ENCODE measurements around the gene ENDOV. TPM values are rescaled to one million over a fixed set of nuclear protein-coding genes. Genes with fewer than 3 reads are reported as not detected.
A peak's percentile ranks its signal among the peaks of the same experiment; 100 is the strongest.

Gene ENDOV
- total RNA-seq, 2 experiments from 2014 or later = 14.2 to 16.2 TPM

DNA sequence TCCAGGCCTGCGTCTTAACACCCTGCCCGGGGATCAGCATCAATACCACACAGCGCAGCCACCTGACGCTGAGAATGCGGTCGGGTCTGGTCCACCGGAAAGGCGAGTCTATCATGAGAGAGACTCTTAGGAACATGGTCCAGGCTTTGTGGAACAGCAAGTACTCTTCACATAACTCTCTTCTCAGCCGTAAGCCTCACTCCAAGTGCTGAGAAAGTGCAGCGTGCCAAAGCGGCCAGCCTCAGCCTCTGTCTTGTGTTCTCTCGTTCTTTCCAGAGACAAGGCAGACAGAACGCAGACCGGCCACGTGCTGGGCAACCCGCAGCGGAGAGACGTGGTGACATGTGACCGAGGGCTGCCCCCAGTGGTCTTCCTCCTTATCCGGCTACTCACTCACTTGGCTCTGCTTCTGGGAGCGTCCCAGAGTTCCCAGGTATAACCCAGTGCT is 34.4 kb upstream of the ENDOV start:
- H3K27ac Mint-ChIP-seq = peak overlapping the region; percentile 6
- peaks cover 13% of the 10 kb centered on the region for H3K4me1 Mint-ChIP-seq
- POLR2A ChIA-PET = no interaction called here
- no peak for DNase-seq
- no peaks in the 10 kb centered on the region for H3K9me3 Mint-ChIP-seq
- peaks cover 98% of the 10 kb centered on the region for H3K36me3 Mint-ChIP-seq (ENCODE audit: low read depth)
- H3K4me3 Mint-ChIP-seq = no peak overlapping the region
- no peaks in the 10 kb centered on the region for H3K27me3 Mint-ChIP-seq
- CTCF ChIA-PET = no interaction called here

- CTCF ChIA-PET = no interaction called here
- peaks cover 98% of the 10 kb centered on the region for H3K36me3 Mint-ChIP-seq (ENCODE audit: low read depth)
- peak overlapping the region; percentile 57 for H3K27ac Mint-ChIP-seq
Measured at GRCh38 chr17:80381416-80381923, 33.5 kb upstream of the ENDOV start.

DNA sequence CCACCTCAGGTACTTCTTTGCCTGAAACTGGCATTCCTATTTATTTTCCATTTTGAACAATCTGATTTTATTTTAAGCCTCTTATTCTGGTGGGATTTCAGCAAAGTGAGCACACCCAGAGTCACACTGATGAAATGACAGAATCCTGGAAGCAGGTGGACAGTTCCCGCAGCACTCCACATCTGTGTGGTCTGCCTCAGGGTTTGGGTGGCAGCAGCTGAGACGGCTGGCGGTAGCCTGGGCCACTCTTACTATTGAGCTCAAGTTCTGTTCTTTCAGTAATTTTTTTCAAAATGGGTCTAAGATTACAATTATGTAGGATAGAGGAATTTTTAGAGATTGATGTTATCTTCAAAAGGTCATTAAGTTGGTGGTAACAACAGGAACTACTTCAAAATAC is 32.5 kb upstream of the ENDOV start:
- Mint-ChIP-seq H3K9me3 (no peaks in the 10 kb centered on the region), H3K4me1 (peaks cover 12% of the 10 kb centered on the region), H3K27ac (peak overlapping the region; percentile 19), H3K36me3 (ENCODE audit: low read depth) (peaks cover 98% of the 10 kb centered on the region), H3K4me3 (no peak overlapping the region), H3K27me3 (no peaks in the 10 kb centered on the region)
- ChIA-PET CTCF (no interaction called here), POLR2A (no interaction called here)
- no peak for DNase-seq

More at GRCh38 chr17:80381416-80381923, 33.5 kb upstream of the ENDOV start:
- Mint-ChIP-seq H3K9me3 (no peaks in the 10 kb centered on the region), H3K27me3 (no peaks in the 10 kb centered on the region), H3K4me3 (no peak overlapping the region), H3K4me1 (peaks cover 12% of the 10 kb centered on the region)
- POLR2A ChIA-PET = interaction anchor here (1.1 kb wide), 1 partner anchor 10 kb away, joined by 3 read pairs; no protein-coding TSS in a partner anchor
- DNase-seq = no peak

DNA sequence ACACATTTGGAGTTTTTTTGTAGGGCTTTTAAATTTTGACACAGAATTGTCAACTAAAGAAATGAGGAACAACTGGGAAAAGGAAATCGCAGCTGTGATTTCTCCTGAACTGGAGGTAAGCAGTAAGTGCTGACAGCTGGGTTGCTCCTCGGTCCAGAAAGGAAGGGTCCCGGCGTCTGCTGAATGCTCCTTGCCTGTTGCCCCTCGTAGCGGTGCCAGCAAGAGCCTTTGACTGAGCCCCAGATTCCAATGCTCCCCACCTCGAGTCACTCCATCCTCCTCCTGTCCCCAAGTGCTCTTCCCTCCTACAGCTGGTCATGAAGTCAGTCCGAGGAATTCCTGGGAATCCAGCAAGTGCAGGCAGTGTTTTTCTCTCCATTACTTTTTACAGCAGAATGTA is 32.0 kb upstream of the ENDOV start:
- no peak overlapping the region for H3K27ac Mint-ChIP-seq

DNA sequence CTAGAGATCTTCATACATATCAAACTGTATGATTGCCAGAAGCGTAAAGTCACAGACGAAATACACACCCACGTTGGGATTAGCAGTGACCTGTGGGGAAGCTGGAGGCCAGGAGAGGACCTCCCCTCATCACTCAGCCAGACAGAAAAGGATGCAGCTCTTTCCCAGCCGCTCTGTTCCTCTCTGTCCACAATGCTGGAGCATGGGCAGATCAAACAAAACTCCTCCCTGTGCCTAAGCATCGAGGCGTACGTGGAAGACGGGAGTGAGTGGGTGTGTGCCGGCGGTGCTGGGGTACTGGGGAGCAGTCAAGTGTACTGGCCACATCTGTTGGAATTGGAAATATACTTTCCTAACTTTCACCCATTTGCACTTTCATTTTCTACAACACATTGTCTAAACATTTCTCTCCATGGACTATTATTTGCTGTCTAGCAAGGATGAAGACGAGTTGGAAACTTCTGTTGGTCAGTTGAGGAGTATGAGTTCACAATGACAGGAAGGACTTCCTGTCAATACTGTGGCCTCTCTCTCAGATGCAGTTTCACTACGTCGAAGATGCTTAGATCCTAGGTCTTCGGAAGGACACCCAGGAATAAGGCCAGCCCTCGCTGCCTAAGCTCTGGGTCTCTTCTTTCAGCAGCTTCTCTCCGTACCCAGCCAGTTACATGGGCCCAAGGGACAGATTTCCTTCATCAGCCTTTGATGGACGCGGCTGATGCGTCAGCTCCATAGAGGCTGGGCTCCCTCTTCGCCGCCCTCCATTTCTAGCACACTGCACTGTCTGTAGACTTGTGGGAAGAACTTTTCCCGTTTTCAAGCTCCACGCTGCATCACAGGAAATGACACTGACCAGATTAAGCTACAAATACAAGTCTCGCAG is 30.6 kb upstream of the ENDOV start:
- no peak overlapping the region for H3K4me3 Mint-ChIP-seq
- H3K4me1 Mint-ChIP-seq = peaks cover 12% of the 10 kb centered on the region
- peaks cover 96% of the 10 kb centered on the region for H3K36me3 Mint-ChIP-seq (ENCODE audit: low read depth)
- POLR2A ChIA-PET = interaction anchor here (0.7 to 3.8 kb wide), 9 partner anchors 8 to 136 kb away, joined by 3 to 26 read pairs (median 4); no protein-coding TSS in a partner anchor
- H3K9me3 Mint-ChIP-seq = no peaks in the 10 kb centered on the region
- CTCF ChIA-PET = interaction anchor here (0.6 to 1.0 kb wide), 2 partner anchors 188 to 602 kb away, joined by 3 read pairs; no protein-coding TSS in a partner anchor
- H3K27me3 Mint-ChIP-seq = no peaks in the 10 kb centered on the region
- peak overlapping the region; percentile 77 for H3K27ac Mint-ChIP-seq
- DNase-seq = no peak

More for the DNA sequence above, 32.0 kb upstream of the ENDOV start:
- ChIA-PET CTCF (no interaction called here), POLR2A (interaction anchor here (1.5 kb wide), 1 partner anchor 18 kb away, joined by 3 read pairs; no protein-coding TSS in a partner anchor)
- H3K36me3 Mint-ChIP-seq (ENCODE audit: low read depth) = peaks cover 97% of the 10 kb centered on the region
- no peaks in the 10 kb centered on the region for H3K9me3 Mint-ChIP-seq
- H3K4me1 Mint-ChIP-seq = peaks cover 12% of the 10 kb centered on the region
- no peaks in the 10 kb centered on the region for H3K27me3 Mint-ChIP-seq
- no peak overlapping the region for H3K4me3 Mint-ChIP-seq
- DNase-seq = no peak

- Mint-ChIP-seq H3K36me3 (ENCODE audit: low read depth) (peaks cover 96% of the 10 kb centered on the region), H3K4me1 (peaks cover 12% of the 10 kb centered on the region), H3K9me3 (no peaks in the 10 kb centered on the region), H3K27me3 (no peaks in the 10 kb centered on the region), H3K4me3 (peak overlapping the region; percentile 17), H3K27ac (peak overlapping the region; percentile 54)
- no peak for DNase-seq
- POLR2A ChIA-PET = interaction anchor here (0.8 to 3.8 kb wide), 7 partner anchors 8 to 34 kb away, joined by 3 to 26 read pairs (median 6); no protein-coding TSS in a partner anchor
- CTCF ChIA-PET = interaction anchor here (0.6 to 1.0 kb wide), 2 partner anchors 189 to 601 kb away, joined by 3 read pairs; no protein-coding TSS in a partner anchor
Measured at GRCh38 chr17:80385046-80385445, 29.9 kb upstream of the ENDOV start.

DNA sequence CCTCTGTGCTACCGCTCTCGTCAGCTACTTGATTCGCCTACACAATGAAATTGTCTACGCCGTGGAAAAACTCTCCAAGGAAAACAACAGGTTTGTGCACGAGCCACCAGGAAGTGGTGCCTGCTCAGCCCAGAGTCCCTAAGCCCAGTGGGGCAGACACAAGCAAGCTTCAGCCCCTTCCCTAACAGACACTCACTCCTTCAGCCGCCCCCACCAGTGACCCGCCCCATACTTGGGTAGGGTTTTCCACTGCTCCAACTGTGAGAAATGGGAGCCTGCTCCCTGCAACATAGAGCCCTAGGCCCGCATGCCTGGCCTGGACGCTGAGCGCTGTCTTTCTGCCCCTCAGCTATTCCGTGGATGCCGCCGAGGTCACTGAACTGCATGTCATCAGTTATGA is 28.6 kb upstream of the ENDOV start:
- Mint-ChIP-seq H3K27ac (no peak overlapping the region), H3K36me3 (ENCODE audit: low read depth) (peaks cover 92% of the 10 kb centered on the region), H3K4me1 (peaks cover 10% of the 10 kb centered on the region), H3K27me3 (no peaks in the 10 kb centered on the region), H3K9me3 (no peaks in the 10 kb centered on the region), H3K4me3 (no peak overlapping the region)
- CTCF ChIA-PET = no interaction called here
- POLR2A ChIA-PET = interaction anchor here (0.9 to 3.8 kb wide), 4 partner anchors 9 to 25 kb away, joined by 3 to 26 read pairs (median 4); no protein-coding TSS in a partner anchor
- no peak for DNase-seq

DNA sequence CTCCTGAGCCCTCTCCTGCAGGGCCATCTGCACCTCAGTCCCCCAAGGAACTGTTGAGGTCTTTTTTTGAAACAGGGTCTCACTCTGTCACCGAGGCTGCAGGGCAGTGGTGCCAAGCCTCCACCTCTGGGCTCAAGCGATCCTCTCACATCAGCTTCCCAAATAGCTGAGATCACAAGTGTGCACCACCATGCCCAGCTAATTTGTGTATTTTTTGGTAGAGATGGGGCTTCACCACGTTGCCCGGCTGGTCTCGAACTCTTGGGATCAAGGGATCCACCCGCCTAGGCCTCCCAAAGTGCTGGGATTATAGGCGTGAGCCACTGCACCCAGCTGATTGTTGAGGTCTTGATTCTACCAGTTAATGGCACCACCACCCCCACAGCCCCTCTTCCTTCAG is 27.9 kb upstream of the ENDOV start:
- no peaks in the 10 kb centered on the region for H3K9me3 Mint-ChIP-seq
- H3K36me3 Mint-ChIP-seq (ENCODE audit: low read depth) = peaks cover 90% of the 10 kb centered on the region
- CTCF ChIA-PET = no interaction called here
- POLR2A ChIA-PET = interaction anchor here (0.9 to 3.8 kb wide), 3 partner anchors 9 to 16 kb away, joined by 3 to 26 read pairs (median 3); no protein-coding TSS in a partner anchor
- no peak for DNase-seq
- H3K27ac Mint-ChIP-seq = no peak overlapping the region
- no peaks in the 10 kb centered on the region for H3K27me3 Mint-ChIP-seq
- peaks cover 9% of the 10 kb centered on the region for H3K4me1 Mint-ChIP-seq
- no peak overlapping the region for H3K4me3 Mint-ChIP-seq

DNA sequence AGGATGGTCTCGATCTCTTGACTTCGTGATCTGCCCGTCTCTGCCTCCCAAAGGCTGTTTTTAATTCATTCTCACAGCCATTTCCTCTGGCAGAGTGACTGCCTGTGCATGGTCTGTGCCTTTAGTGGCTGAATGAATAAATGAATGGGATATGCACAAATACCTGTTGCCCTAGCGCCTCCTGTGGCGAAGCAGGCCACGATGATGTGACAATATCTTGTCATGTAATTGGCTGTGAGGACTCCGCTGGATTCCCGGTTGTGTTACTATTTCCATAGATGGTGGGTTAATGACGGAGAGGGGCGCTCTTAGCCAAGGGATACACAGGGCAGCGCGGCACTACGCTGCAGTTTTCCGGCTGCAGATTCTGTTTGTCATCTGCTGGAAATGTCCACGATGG is 26.8 kb upstream of the ENDOV start:
- Mint-ChIP-seq H3K9me3 (no peaks in the 10 kb centered on the region), H3K4me1 (peaks cover 9% of the 10 kb centered on the region), H3K4me3 (no peak overlapping the region), H3K27me3 (no peaks in the 10 kb centered on the region), H3K27ac (no peak overlapping the region), H3K36me3 (ENCODE audit: low read depth) (peaks cover 92% of the 10 kb centered on the region)
- CTCF ChIA-PET = no interaction called here
- POLR2A ChIA-PET = no interaction called here
- no peak for DNase-seq

- Mint-ChIP-seq H3K9me3 (no peaks in the 10 kb centered on the region), H3K36me3 (ENCODE audit: low read depth) (peaks cover 92% of the 10 kb centered on the region), H3K4me1 (peaks cover 13% of the 10 kb centered on the region), H3K27ac (no peak overlapping the region), H3K27me3 (no peaks in the 10 kb centered on the region), H3K4me3 (no peak overlapping the region)
- ChIA-PET CTCF (no interaction called here), POLR2A (no interaction called here)
- DNase-seq = no peak
Measured at GRCh38 chr17:80388601-80389000, 26.4 kb upstream of the ENDOV start.

DNA sequence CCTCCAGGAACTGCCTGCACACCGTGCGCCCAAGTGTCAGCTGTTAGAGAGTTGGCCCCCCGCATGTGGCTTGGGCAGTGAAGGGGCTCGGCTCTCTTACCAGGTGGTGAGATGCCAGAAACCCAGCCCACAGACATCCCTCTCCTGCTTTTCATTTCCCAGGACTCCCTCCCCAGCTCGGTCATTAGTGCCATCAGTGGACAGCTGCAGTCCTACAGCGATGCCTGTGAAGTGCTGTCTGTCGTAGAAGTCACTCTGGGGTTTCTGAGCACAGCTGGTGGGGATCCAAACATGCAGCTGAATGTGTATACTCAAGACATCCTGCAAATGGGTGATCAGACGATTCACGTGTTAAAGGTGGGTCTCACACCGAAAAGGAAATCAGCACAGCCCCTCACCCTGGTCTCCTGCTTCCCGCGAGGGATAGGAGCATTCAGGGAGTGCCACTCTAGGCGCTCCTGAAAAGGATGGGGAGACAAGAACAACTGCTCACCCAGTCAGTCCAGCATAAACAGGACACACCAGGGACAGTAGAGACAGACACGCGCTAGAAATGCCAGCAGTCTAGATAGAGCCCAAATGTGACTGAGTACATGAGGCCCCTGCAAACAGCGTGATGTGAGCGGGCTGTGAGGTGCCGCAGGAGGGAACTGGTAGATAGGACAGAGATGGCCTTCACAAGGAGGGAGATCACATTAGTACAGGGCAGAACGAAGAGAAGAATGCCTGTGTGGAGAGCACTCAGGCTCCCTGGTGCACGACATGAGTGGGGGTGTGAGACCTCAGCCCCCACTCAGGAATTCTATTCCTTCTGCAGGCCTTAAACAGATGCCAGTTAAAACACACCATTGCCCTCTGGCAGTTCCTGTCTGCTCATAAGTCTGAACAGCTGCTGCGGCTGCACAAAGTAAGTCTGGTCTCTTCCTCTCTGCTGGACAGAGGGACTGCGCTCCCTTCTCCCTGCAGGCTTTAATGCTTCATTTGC is 25.7 kb upstream of the ENDOV start:
- H3K27me3 Mint-ChIP-seq = no peaks in the 10 kb centered on the region
- POLR2A ChIA-PET = no interaction called here
- no peak overlapping the region for H3K4me3 Mint-ChIP-seq
- DNase-seq = no peak
- H3K4me1 Mint-ChIP-seq = peaks cover 10% of the 10 kb centered on the region
- H3K9me3 Mint-ChIP-seq = no peaks in the 10 kb centered on the region
- H3K36me3 Mint-ChIP-seq (ENCODE audit: low read depth) = peaks cover 92% of the 10 kb centered on the region
- H3K27ac Mint-ChIP-seq = peak overlapping the region; percentile 48
- CTCF ChIA-PET = no interaction called here

DNA sequence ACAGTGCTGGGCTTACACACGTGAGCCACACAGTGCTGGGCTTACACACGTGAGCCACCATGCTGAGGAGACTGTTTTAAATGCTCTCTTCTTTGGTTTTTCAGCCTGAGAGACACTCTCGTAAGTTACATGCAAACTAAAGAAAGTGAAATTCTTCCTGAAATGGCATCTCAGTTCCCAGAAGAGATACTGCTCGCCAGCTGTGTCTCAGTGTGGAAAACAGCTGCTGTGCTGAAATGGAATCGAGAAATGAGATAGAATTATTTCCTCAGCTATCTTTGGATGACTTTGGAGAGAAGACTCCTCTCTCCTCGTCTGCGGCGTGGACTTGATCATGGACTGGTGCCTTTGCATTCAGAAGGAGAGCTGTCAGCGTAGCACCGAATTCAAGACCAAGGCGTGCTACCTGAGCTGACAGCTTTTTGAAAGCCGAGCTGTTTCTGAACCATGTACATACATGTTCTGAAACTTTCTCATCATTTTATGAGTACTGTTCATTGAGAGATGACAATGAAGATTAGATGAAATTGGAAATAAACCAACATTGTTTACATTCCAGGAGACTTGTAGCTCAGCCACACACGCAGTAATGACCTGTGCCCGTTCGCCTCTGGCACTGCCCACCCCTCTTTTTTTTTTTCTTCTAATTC is 21.6 kb upstream of the ENDOV start:
- Mint-ChIP-seq H3K27ac (no peak overlapping the region), H3K9me3 (no peaks in the 10 kb centered on the region), H3K4me1 (peaks cover 20% of the 10 kb centered on the region), H3K36me3 (ENCODE audit: low read depth) (peaks cover 76% of the 10 kb centered on the region), H3K27me3 (no peaks in the 10 kb centered on the region), H3K4me3 (no peak overlapping the region)
- ChIA-PET POLR2A (interaction anchor here (4.4 kb wide), 1 partner anchor 7 kb away, joined by 26 read pairs; no protein-coding TSS in a partner anchor), CTCF (no interaction called here)
- DNase-seq = no peak

All from activated CD4-positive, alpha-beta memory T cell treated with anti-CD3 and anti-CD28 coated beads, Interleukin-2, amount 10 ng/mL, durations not matched to agents 7 days and 5 days (primary cell).